Measurements from ENCODE around the gene COPZ1.

Gene COPZ1

DNA sequence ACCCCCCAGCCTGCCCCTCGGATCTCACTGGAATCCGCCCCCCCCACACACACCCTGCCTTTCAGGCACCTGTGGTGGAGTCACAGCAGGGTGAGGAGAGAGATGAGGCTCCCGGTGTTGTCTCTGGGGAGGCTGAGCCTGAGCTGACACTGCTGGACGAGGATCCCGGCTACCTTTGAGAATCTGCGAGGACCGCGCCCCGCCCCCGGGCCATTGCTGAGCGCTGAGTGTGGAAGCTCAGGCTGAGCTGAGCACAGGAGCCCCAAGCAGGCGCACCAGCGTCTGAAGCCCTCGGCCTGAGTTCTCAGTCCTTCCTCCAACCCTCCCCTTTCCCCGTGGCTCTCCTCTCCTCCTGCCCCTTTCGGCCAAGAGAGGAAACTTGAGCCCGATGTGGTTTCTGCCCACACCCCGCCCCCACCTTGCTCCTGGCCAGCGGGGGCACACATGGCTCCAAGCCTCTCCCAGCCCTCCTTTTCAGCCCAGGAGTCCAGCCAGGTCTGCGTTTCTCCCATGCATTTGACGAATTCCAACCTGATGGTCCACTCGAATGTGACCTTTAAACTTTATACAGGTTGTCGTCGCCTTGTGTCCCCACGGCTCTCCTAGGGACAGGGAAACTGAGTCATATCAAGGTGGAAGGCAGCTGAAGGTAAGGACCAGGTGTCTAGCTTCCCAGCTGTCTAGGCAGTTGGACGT lies 24.1 kb upstream of the COPZ1 start, which contains the start of gene NFE2:
Gene NFE2, minus strand, starts transcription at position 284 of the 696 bp plus-strand sequence. CDS start 5,767 bp downstream, outside the sequence.
- no peak for DNase-seq (ENCODE audit: extremely low read depth, insufficient read length)
- TF ChIP-seq, protein P1, sequence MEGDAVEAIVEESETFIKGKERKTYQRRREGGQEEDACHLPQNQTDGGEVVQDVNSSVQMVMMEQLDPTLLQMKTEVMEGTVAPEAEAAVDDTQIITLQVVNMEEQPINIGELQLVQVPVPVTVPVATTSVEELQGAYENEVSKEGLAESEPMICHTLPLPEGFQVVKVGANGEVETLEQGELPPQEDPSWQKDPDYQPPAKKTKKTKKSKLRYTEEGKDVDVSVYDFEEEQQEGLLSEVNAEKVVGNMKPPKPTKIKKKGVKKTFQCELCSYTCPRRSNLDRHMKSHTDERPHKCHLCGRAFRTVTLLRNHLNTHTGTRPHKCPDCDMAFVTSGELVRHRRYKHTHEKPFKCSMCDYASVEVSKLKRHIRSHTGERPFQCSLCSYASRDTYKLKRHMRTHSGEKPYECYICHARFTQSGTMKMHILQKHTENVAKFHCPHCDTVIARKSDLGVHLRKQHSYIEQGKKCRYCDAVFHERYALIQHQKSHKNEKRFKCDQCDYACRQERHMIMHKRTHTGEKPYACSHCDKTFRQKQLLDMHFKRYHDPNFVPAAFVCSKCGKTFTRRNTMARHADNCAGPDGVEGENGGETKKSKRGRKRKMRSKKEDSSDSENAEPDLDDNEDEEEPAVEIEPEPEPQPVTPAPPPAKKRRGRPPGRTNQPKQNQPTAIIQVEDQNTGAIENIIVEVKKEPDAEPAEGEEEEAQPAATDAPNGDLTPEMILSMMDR (IDR thresholded peaks at IDR 0.05; ENCODE audit: insufficient read depth, low read length, poor library complexity, severe bottlenecking), result no peak
- Histone ChIP-seq H3K4me3 (replicated peaks; ENCODE audit: low read depth, low read length) (no peak within 1 kb of the TSS), H3K36me3 (ENCODE audit: control insufficient read depth, insufficient read depth, low read length) (no peaks in the 10 kb centered on the region), H3K27me3 (replicated peaks; ENCODE audit: control insufficient read depth, insufficient read depth, low read length) (peaks cover 10% of the 10 kb centered on the region)

DNA sequence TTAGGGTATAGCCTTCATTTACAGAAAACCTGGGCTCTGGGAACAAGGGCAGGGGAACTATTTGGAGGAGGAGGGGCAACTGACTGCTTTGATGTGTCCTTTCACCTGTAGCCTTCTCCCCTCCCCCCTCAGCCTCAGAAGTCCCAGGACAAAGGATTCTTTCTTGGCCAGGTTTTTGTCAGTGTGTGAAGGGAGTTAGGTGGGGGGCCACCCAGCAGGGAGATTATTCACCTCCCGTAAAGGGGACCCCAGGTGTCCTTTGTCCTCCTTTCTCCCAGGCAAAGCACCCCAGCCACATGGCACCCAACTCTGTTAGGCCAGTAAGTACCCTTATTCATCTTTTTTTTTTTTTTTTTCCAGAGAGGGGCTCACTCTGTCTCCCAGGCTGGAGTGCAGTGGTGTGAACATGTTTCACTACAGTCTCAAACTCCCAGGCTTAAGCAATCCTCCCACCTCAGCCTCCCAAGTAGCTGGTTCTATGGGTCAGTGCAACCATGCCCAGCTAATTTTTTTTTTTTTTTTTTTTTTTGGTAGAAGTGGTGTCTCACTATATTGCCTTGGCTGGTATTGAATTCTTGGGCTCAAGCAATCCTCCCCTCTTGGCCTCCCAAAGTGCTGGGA lies 23.4 kb upstream of the COPZ1 start:
- Histone ChIP-seq H3K4me3 (replicated peaks; ENCODE audit: low read depth, low read length) (no peak overlapping the region), H3K27me3 (replicated peaks; ENCODE audit: control insufficient read depth, insufficient read depth, low read length) (peaks cover 10% of the 10 kb centered on the region), H3K36me3 (ENCODE audit: control insufficient read depth, insufficient read depth, low read length) (no peaks in the 10 kb centered on the region)
- no peak for DNase-seq (ENCODE audit: extremely low read depth, insufficient read length)
- TF ChIP-seq, protein P1 (IDR thresholded peaks at IDR 0.05; ENCODE audit: insufficient read depth, low read length, poor library complexity, severe bottlenecking), result no peak

DNA sequence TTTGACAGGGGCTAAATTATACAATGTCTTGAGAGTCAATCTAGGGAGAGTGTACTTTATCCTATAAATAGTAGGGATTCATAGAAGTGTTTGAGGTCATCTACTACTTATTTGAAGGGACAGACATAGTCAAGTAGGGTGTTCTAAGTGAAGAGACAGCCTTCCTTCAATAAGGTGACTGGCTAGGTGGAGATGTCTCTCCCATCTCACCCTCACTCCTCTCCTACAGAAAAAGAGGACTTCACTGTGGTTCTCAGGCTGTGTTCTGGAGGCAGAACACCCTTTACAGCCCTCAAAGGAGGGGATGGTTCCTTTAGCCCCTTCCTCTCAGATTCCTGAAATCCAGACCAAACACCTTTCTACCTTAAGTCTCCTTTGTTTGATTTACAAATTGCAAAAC lies 21.3 kb upstream of the COPZ1 start:
- TF ChIP-seq, protein P1 (IDR thresholded peaks at IDR 0.05; ENCODE audit: insufficient read depth, low read length, poor library complexity, severe bottlenecking), result no peak
- Histone ChIP-seq H3K4me3 (replicated peaks; ENCODE audit: low read depth, low read length) (no peak overlapping the region), H3K36me3 (ENCODE audit: control insufficient read depth, insufficient read depth, low read length) (no peaks in the 10 kb centered on the region), H3K27me3 (replicated peaks; ENCODE audit: control insufficient read depth, insufficient read depth, low read length) (peaks cover 13% of the 10 kb centered on the region)
- no peak for DNase-seq (ENCODE audit: extremely low read depth, insufficient read length)

DNA sequence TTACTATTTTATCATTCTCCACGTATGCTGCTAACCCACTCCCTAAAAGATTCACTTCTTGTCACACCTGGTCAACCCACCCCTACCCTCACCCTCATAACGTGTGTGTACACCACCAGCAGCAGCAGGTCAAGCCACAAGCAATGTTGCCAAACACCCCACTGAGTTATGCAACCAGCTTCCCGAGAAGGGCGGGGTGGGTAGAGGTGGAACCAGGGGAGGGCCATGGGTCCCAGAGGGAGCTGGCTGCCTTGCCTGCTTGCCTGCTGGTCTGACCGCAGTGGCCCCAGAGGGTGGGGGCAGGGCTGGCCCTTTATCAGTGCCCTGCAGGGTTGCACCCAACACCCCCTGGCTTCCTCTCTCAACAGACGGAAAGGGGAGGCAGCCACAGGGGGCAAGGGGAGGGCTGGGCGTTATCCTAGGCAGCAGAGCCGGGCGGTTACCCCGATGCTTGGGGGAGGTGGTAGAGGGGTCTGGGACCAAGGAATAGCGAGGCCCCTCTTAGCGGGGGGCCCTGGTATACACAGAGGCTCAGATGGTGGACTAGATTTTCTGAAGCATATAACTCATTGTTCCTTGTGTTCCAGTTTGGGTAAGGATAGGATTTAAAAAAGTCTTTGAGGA lies 20.6 kb upstream of the COPZ1 start:
- Histone ChIP-seq H3K27me3 (replicated peaks; ENCODE audit: control insufficient read depth, insufficient read depth, low read length) (peaks cover 10% of the 10 kb centered on the region), H3K4me3 (replicated peaks; ENCODE audit: low read depth, low read length) (no peak overlapping the region), H3K36me3 (ENCODE audit: control insufficient read depth, insufficient read depth, low read length) (no peaks in the 10 kb centered on the region)
- TF ChIP-seq, protein P1 (IDR thresholded peaks at IDR 0.05; ENCODE audit: insufficient read depth, low read length, poor library complexity, severe bottlenecking), result no peak
- DNase-seq (ENCODE audit: extremely low read depth, insufficient read length), result no peak

DNA sequence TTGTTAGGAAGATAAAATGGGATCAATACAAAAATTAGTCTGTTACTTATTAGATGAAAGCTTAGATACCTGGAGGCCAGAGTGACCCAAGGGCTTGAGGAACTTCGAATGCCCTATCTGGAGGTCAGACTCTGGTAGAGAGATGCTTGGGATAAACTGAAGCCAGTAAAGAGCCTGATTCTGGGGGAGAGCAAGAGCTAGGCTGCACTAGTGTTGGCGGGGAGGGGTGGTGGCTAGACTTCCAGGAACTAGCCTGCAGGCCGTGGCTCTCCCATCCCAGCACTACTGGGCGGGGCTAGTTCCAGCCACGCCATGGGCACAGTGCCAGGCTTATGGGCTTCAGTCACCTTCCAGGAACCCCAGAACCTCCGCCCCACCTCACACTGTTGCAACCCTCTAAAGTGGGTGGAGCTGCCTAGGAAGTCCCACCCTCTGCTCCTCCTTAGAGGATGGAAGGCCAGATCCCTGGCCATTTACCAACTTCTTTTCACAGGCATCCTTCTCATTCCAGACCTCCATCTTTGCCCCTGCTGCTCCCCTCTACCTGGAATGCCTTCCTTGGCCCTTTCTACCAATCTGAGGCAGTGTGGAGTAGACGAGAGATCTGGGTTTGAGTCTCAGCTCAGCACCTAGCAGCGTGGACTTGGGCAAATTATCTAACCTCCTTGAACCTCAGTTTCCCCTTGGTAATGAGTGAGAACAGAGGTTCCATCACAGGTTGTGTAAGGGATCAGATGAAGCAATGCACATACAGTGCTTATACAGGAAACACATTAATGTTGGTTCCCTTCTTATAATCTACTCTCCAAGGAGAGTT lies 17.8 kb upstream of the COPZ1 start:
- TF ChIP-seq, protein P1 (IDR thresholded peaks at IDR 0.05; ENCODE audit: insufficient read depth, low read length, poor library complexity, severe bottlenecking), result no peak
- no peaks in the 10 kb centered on the region for H3K36me3 ChIP-seq (ENCODE audit: control insufficient read depth, insufficient read depth, low read length)
- no peak overlapping the region for H3K4me3 ChIP-seq (replicated peaks; ENCODE audit: low read depth, low read length)
- no peak for DNase-seq (ENCODE audit: extremely low read depth, insufficient read length)
- H3K27me3 ChIP-seq (replicated peaks; ENCODE audit: control insufficient read depth, insufficient read depth, low read length), result peaks cover 6% of the 10 kb centered on the region

Measured in GM06990 (cell line).